Sigmoid colon (tissue), 7 donors: ENCODE results near the gene IFI27L1. TPM values are rescaled to one million over a fixed set of nuclear protein-coding genes. Genes with fewer than 3 reads are reported as not detected.
A peak's percentile ranks its signal among the peaks of the same experiment; 100 is the strongest.

Source experiments
- DNase-seq: peaks from one replicate; pipeline ENCODE4 v3.0.0-alpha.2; 2019
- H3K27ac ChIP-seq, 4 donors: fragments of 200-600 bp; sonication (generic); one replicate each; pipeline ENCODE4 v1.5.1; 2016 to 2019; ENCODE audit warnings: mild to moderate bottlenecking in 1 of 4
- H3K27me3 ChIP-seq, 3 donors: fragments of 200-600 bp; sonication (generic); one replicate each; pipeline ENCODE4 v1.5.1; 2019; ENCODE audit warnings: mild to moderate bottlenecking in 1 of 3
- H3K36me3 ChIP-seq, 4 donors: fragments of 200-600 bp; sonication (generic); one replicate each; pipeline ENCODE4 v1.5.1; 2016 to 2019
- H3K4me1 ChIP-seq, 4 donors: fragments of 200-600 bp; sonication (generic); one replicate each; pipeline ENCODE4 v1.5.1; 2017 to 2019
- H3K4me3 ChIP-seq, 4 donors: fragments of 200-600 bp; sonication (generic); one replicate each; pipeline ENCODE4 v1.5.1; 2017 to 2019; ENCODE audit warnings: mild to moderate bottlenecking in 2 of 4, moderate library complexity in 1 of 4
- H3K9me3 ChIP-seq, 4 donors: fragments of 200-600 bp in 3 of 4; sonication (generic) in 3 of 4; one replicate each; pipeline versions ENCODE4 v1.5.1 to v1.6.1; 2013 to 2019
- CTCF ChIP-seq, 4 experiments: fragments of 450-650 bp in 3 of 4; fragments of 200-600 bp in 1 of 4; IDR thresholded peaks; one replicate each; pipeline ENCODE4 v1.5.1; 2016 to 2019; ENCODE audit warnings: antibody characterized with exemption in 4 of 4, mild to moderate bottlenecking in 3 of 4, moderate library complexity in 2 of 4
- EP300 ChIP-seq, 4 donors: sonication (generic); formaldehyde crosslinking; IDR thresholded peaks; one replicate each; pipeline ENCODE4 v1.6.1; 2017; ENCODE audit warnings: antibody characterized with exemption in 4 of 4
- POLR2A ChIP-seq, 2 donors: fragments of 450-650 bp; IDR thresholded peaks; one replicate each; pipeline ENCODE4 v1.6.1; 2016; ENCODE audit warnings: antibody characterized with exemption in 2 of 2, mild to moderate bottlenecking in 2 of 2, moderate library complexity in 2 of 2
- POLR2AphosphoS5 ChIP-seq, 4 donors: sonication (generic); formaldehyde crosslinking; IDR thresholded peaks; one replicate each; pipeline ENCODE4 v1.6.1; 2017; ENCODE audit warnings: antibody characterized with exemption in 4 of 4
- WGBS, 2 donors: extraction: QIAGEN DNeasy Blood & Tissue Kit; methylation state at CpG; one replicate each; pipeline ENCODE4 v1.1.7; 2013; 5-methylcytosine and 5-hydroxymethylcytosine counted together
- intact Hi-C: fragments of 100-400 bp; cut with DNase I; formaldehyde crosslinking; loops from one replicate; pipeline ENCODE4 v1.15.1; 2023
- polyA plus RNA-seq, 3 donors: library from polyadenylated mRNA; stranded (reverse); fragments of 200-250 nt; gene quantifications; one replicate each; pipeline ENCODE4 v1.2.3, GENCODE V29; 2013
- total RNA-seq, 4 donors: library from RNA; depleted of rRNA; stranded (reverse); fragments of >200 nt; gene quantifications; one replicate each; pipeline ENCODE4 v1.1.0, GENCODE V29; 2016
- donor health status: healthy with polysubstance abuse.
- donor health status: Bipolar disorder and iron deficiency.
- donor health status: healthy.

IFI27L1 gene
- total and polyA plus RNA-seq, 7 donors = 6.7 to 49.5 (median 8.6) TPM

GRCh38 chr14:94113490-94113889 is 32.4 kb downstream of the IFI27L1 start:
- 23 to 62% methylated on average over 6 of the region's 6 CpGs for WGBS, 2 donors
- H3K27ac ChIP-seq = peak overlapping the region in 3 of 4 donors; percentile 10 to 77 (median 30)
- peak; percentile 58 for DNase-seq
- no peaks in the 10 kb centered on the region for H3K9me3 ChIP-seq
- no peaks in the 10 kb centered on the region for H3K27me3 ChIP-seq
- intact Hi-C loops = no loop called here
- no peak overlapping the region for H3K4me3 ChIP-seq
- H3K36me3 ChIP-seq = no peaks in the 10 kb centered on the region
- TF ChIP-seq POLR2AphosphoS5 (IDR thresholded peaks at IDR 0.05) = no peak
- no peak for TF ChIP-seq EP300 (IDR thresholded peaks at IDR 0.05)
- no peak for TF ChIP-seq POLR2A (IDR thresholded peaks at IDR 0.05)
- TF ChIP-seq CTCF (IDR thresholded peaks at IDR 0.05) = no peak
- peaks cover 0 to 11% (median 0%) of the 10 kb centered on the region in 4 donors for H3K4me1 ChIP-seq

- intact Hi-C loops = no loop called here
- TF ChIP-seq EP300 (IDR thresholded peaks at IDR 0.05) = no peak
- TF ChIP-seq POLR2A (IDR thresholded peaks at IDR 0.05) = no peak
- no peak for TF ChIP-seq POLR2AphosphoS5 (IDR thresholded peaks at IDR 0.05)
- no peaks in the 10 kb centered on the region for H3K27me3 ChIP-seq
- peak overlapping the region in 3 of 4 donors; percentile 23 to 77 (median 30) for H3K27ac ChIP-seq
- H3K9me3 ChIP-seq = no peaks in the 10 kb centered on the region
- peak; percentile 9 for DNase-seq
- H3K4me3 ChIP-seq = no peak overlapping the region
- peaks cover 0 to 11% (median 0%) of the 10 kb centered on the region in 4 donors for H3K4me1 ChIP-seq
- 78 to 80% methylated on average over 5 of the region's 5 CpGs for WGBS, 2 donors
- no peaks in the 10 kb centered on the region for H3K36me3 ChIP-seq
Measured at GRCh38 chr14:94113908-94114588, 32.9 kb downstream of the IFI27L1 start.

GRCh38 chr14:94114589-94115057 is 33.5 kb downstream of the IFI27L1 start:
- H3K27me3 ChIP-seq = no peaks in the 10 kb centered on the region
- no peak overlapping the region for H3K4me3 ChIP-seq
- WGBS, 2 donors = 80 to 85% methylated on average over 5 of the region's 5 CpGs
- peaks cover 0 to 5% (median 1%) of the 10 kb centered on the region in 4 donors for H3K9me3 ChIP-seq
- TF ChIP-seq EP300 (IDR thresholded peaks at IDR 0.05) = no peak
- no peak for TF ChIP-seq CTCF (IDR thresholded peaks at IDR 0.05)
- TF ChIP-seq POLR2AphosphoS5 (IDR thresholded peaks at IDR 0.05) = no peak
- TF ChIP-seq POLR2A (IDR thresholded peaks at IDR 0.05) = no peak
- H3K27ac ChIP-seq = peak overlapping the region; percentile 23 to 77 (median 36)
- DNase-seq = peak; percentile 51
- H3K4me1 ChIP-seq = peaks cover 0 to 11% (median 0%) of the 10 kb centered on the region in 4 donors
- intact Hi-C loops = no loop called here
- no peaks in the 10 kb centered on the region for H3K36me3 ChIP-seq

GRCh38 chr14:94115058-94115591 is 34.0 kb downstream of the IFI27L1 start:
- intact Hi-C loops = no loop called here
- TF ChIP-seq POLR2A (IDR thresholded peaks at IDR 0.05) (no peak), POLR2AphosphoS5 (IDR thresholded peaks at IDR 0.05) (peak in 1 of 4 donors; percentile 26)
- Histone ChIP-seq H3K9me3 (peaks cover 0 to 8% (median 4%) of the 10 kb centered on the region in 4 donors), H3K27me3 (no peaks in the 10 kb centered on the region), H3K4me3 (no peak overlapping the region), H3K27ac (peak overlapping the region in 3 of 4 donors; percentile 30 to 77 (median 42)), H3K36me3 (no peaks in the 10 kb centered on the region), H3K4me1 (peaks cover 0 to 6% (median 0%) of the 10 kb centered on the region in 4 donors)
- 16 to 45% methylated on average over 4 of the region's 4 CpGs for WGBS, 2 donors
- DNase-seq = peak; percentile 43

- H3K36me3 ChIP-seq = no peaks in the 10 kb centered on the region
- no peak for DNase-seq
- no peaks in the 10 kb centered on the region for H3K27me3 ChIP-seq
- H3K4me1 ChIP-seq = peaks cover 0 to under 1% (median 0%) of the 10 kb centered on the region in 4 donors
- no peak for TF ChIP-seq POLR2A (IDR thresholded peaks at IDR 0.05)
- no peak for TF ChIP-seq POLR2AphosphoS5 (IDR thresholded peaks at IDR 0.05)
- TF ChIP-seq CTCF (IDR thresholded peaks at IDR 0.05) = no peak
- TF ChIP-seq EP300 (IDR thresholded peaks at IDR 0.05) = no peak
- no peak overlapping the region for H3K4me3 ChIP-seq
- peak overlapping the region in 2 of 4 donors; percentile 25 to 77 for H3K27ac ChIP-seq
- WGBS, 2 donors = 81 to 93% methylated on average over 15 of the region's 15 CpGs
- intact Hi-C loops = no loop called here
- peaks cover 0 to 8% (median 5%) of the 10 kb centered on the region in 4 donors for H3K9me3 ChIP-seq
Measured at GRCh38 chr14:94115631-94116030, 34.5 kb downstream of the IFI27L1 start.
